ENCODE measurements around the gene ALPI.
"Not testable (repeated sequence)": the region's sequence is repeated elsewhere in the genome, so short reads cannot be mapped to it uniquely, and the experiment has no call there.

The ALPI gene

DNA sequence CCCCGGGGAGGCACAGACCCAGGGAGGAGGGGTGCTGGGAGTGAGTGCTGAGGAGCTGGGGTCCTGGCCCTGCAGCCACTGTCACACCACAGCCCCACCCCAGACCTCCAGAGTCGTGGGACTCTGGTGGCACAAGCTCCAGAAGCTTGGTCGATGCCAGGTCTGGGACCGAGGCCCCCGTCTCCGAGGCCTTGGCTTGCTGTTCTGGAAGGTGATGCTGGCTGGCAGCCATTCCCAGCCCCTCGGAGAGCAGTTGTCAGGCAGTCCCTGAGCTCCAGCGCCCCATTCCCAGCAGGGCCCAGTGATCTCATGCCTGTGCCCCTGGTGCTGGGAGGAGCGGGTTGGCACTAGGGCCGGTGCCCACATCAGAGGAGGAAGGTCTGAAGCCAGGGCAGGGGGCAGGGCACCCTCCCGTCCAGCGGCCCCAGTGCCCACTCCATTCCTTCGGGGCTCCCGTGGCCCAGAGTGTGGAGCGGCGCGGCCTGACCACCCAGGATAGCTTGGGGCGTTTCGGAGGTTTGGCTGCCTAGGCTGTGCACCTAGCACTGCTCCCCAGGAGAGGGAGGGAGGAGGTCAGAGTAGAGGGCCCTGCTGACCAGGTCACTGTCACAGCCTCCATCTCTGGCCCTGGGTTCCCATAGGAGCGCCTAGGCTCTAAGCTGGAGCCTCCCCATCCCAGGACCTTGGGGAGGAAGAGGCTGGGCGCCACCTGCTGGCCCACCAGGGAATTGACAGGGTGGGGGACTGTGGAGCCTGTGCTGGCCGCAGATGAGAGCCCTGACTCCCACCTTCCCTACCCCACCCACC is 16.8 kb upstream of the ALPI start:
- H3K4me1 ChIP-seq (ENCODE audit: insufficient read depth, low read length), result no peaks in the 10 kb centered on the region
- no peaks in the 10 kb centered on the region for H3K36me3 ChIP-seq (ENCODE audit: insufficient read depth, low read length)
- peaks cover 0 to 3% of the 10 kb centered on the region in 2 donors for H3K27me3 ChIP-seq (ENCODE audit: control insufficient read depth in 1 of 2, insufficient read depth in 2 of 2, low read length in 2 of 2)
- H3K9ac ChIP-seq (ENCODE audit: low read length), result no peak overlapping the region
- H3K27ac ChIP-seq (ENCODE audit: low read depth, low read length), result no peak overlapping the region
- H3K4me3 ChIP-seq (ENCODE audit: low read depth in 1 of 2, low read length in 2 of 2), result no peak overlapping the region
- H3K9me3 ChIP-seq (ENCODE audit: low read length), result no peaks in the 10 kb centered on the region

DNA sequence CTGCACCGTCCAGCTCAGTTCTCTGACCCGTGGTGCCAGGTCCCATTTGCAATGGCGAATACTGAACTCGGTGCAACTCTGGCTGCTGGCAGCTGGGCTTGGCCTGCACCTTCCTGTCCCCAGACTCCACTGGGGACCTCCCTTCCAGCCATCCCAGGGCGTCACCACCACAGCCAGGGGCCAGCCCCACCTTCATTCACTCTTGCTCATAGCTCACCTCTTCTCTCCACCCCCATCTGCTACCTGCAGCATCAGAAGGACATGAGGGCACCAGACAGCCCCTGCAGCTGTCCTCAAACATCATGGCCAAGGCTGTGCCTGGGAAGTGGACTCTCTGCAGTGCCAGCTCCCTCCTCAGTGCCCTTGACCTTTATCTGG is 16.2 kb upstream of the ALPI start:
- H3K4me3 ChIP-seq (ENCODE audit: low read depth in 1 of 2, low read length in 2 of 2), result no peak overlapping the region

DNA sequence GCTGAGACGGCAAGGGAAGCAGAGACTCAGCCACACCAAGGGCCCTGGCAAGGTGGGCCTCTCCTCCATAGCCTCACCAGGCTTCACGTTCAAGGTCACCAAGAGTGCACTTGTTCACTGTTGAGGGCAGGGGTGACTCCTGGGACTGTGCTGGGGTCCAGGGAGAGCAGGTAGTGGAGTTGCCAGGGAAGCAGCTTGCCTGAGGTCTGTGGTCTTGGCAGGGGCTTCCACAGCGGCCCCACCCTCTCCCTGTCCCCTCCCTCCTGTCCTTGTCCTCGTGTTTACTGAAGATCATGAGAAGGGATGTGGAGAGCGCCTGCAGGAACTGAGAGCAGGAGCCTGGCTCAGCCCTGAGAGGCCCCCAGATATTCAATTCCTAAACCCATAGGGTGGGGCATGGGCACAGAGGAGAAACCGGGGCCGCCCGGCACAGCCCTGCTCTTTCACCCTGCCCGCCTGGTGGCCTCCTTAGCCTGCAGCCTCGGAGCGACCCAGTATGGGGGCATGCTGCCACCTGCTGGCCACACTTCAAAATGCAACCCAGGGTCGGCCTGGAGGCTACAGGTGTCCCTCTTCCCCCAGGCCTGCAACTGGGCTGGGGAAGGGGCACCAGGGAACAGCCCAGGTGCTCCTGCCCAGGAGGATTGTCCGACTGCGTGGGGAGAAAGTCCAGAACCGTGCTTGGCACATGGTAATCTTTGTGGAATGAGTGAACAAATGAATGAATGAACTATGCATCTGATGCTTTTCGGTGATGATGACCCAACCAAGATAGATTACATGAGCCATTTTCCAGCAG is 15.5 kb upstream of the ALPI start:
- H3K9me3 ChIP-seq (ENCODE audit: low read length); H3K27me3 ChIP-seq (ENCODE audit: control insufficient read depth in 1 of 2, insufficient read depth in 2 of 2, low read length in 2 of 2); H3K4me1 ChIP-seq (ENCODE audit: insufficient read depth, low read length); H3K9ac ChIP-seq (ENCODE audit: low read length); H3K36me3 ChIP-seq (ENCODE audit: insufficient read depth, low read length); H3K27ac ChIP-seq (ENCODE audit: low read depth, low read length); H3K4me3 ChIP-seq (ENCODE audit: low read depth in 1 of 2, low read length in 2 of 2): not testable (repeated sequence)

More for the DNA sequence above, 16.2 kb upstream of the ALPI start:
- no peaks in the 10 kb centered on the region for H3K4me1 ChIP-seq (ENCODE audit: insufficient read depth, low read length)
- H3K36me3 ChIP-seq (ENCODE audit: insufficient read depth, low read length), result no peaks in the 10 kb centered on the region
- H3K9me3 ChIP-seq (ENCODE audit: low read length), result no peaks in the 10 kb centered on the region
- H3K27me3 ChIP-seq (ENCODE audit: control insufficient read depth in 1 of 2, insufficient read depth in 2 of 2, low read length in 2 of 2), result peaks cover 0 to 3% of the 10 kb centered on the region in 2 donors
- no peak overlapping the region for H3K27ac ChIP-seq (ENCODE audit: low read depth, low read length)
- H3K9ac ChIP-seq (ENCODE audit: low read length), result no peak overlapping the region

DNA sequence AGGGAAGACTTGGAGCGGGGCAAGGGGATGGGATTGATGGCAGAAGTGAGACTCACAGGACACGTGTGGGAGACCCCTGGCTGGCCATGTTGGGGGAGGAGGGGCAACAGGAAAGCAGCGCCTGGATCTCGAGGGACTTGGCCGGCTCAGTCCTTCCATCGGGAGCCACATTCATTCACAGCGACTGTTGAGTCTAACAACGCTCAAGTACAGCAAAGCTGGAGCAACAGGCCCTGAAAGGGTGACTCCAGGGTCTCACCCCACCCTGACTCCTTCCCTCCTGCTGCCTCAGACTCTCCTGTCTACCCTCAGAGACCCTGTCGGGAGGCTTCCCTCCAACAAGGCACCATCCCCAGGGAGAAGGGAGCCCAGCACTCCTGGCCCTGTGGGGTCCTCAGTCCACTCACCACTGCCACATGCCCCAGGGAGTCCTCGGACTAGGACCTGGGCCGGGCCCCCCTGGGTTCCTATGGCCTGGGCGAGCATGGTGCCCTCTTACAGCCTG is 14.8 kb upstream of the ALPI start:
- peaks cover 0 to 3% of the 10 kb centered on the region in 2 donors for H3K27me3 ChIP-seq (ENCODE audit: control insufficient read depth in 1 of 2, insufficient read depth in 2 of 2, low read length in 2 of 2)
- H3K9me3 ChIP-seq (ENCODE audit: low read length), result no peaks in the 10 kb centered on the region
- H3K4me1 ChIP-seq (ENCODE audit: insufficient read depth, low read length), result no peaks in the 10 kb centered on the region
- H3K4me3 ChIP-seq (ENCODE audit: low read depth in 1 of 2, low read length in 2 of 2), result no peak overlapping the region
- no peak overlapping the region for H3K9ac ChIP-seq (ENCODE audit: low read length)
- H3K36me3 ChIP-seq (ENCODE audit: insufficient read depth, low read length), result no peaks in the 10 kb centered on the region
- H3K27ac ChIP-seq (ENCODE audit: low read depth, low read length), result no peak overlapping the region

DNA sequence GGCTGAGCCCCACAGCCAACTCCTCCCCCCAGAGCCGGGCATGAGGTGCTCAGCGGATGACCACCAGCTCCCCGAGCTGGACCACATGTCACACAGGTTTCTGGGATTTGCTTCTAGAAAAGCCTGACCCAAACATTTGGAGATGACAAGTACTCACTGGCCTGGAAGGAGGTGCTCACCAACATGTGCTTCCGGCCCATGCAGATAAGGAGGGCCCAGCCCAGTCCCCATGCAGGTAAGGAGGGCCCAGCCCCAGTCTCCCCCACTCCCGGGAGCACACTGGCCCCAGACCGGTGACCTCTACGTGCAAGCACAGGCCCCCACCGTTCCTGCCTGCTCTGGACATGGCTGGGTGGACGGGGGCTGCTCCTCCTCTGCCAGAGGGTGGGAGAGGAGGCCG is 14.0 kb upstream of the ALPI start:
- H3K36me3 ChIP-seq (ENCODE audit: insufficient read depth, low read length); H3K9me3 ChIP-seq (ENCODE audit: low read length); H3K27me3 ChIP-seq (ENCODE audit: control insufficient read depth in 1 of 2, insufficient read depth in 2 of 2, low read length in 2 of 2); H3K4me3 ChIP-seq (ENCODE audit: low read depth in 1 of 2, low read length in 2 of 2); H3K27ac ChIP-seq (ENCODE audit: low read depth, low read length); H3K9ac ChIP-seq (ENCODE audit: low read length); H3K4me1 ChIP-seq (ENCODE audit: insufficient read depth, low read length): not testable (repeated sequence)

DNA sequence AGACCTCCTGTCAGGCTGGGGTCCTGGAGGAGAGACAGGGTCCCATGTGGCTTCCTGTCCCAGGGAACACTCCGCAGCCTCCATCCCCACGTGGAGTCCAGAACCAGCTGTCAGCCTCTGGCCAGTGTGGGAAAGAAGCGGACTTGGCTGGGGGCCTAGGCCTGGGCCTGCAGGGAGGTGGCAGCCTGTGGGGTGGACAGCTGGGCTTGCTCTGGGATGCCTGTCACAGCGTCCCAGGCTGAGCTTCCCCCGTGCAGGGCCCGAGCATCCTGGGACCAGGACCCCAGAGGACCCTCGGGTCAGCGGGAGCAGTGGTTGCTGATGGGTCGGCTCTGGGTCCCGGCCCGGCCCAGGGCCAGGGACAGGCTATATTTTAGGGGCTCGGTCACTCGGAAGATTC is 13.5 kb upstream of the ALPI start:
- not testable (repeated sequence) for H3K9ac ChIP-seq (ENCODE audit: low read length); H3K4me1 ChIP-seq (ENCODE audit: insufficient read depth, low read length); H3K4me3 ChIP-seq (ENCODE audit: low read depth in 1 of 2, low read length in 2 of 2); H3K27me3 ChIP-seq (ENCODE audit: control insufficient read depth in 1 of 2, insufficient read depth in 2 of 2, low read length in 2 of 2); H3K27ac ChIP-seq (ENCODE audit: low read depth, low read length); H3K9me3 ChIP-seq (ENCODE audit: low read length); H3K36me3 ChIP-seq (ENCODE audit: insufficient read depth, low read length)

DNA sequence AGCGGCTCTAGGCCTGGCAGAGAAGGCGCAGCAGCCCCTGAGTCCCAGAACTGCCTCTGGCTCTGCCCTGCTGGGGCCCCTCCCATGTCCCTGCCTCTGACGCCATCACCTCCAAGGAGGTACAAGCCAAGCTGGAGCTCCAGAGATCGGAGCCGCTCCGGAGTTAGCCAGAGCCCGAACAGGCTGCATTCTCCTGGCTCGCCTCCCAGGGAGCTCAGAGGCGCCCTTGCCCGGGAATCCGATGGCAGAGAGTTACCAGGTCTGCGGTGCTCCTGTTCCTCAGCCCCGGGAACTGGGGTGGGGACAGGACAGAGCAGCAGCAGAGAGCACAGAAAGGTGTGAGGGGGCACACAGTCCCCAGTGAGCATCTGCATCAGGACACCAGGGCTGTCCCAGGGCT is 12.9 kb upstream of the ALPI start:
- not testable (repeated sequence) for H3K9me3 ChIP-seq (ENCODE audit: low read length); H3K27me3 ChIP-seq (ENCODE audit: control insufficient read depth in 1 of 2, insufficient read depth in 2 of 2, low read length in 2 of 2); H3K27ac ChIP-seq (ENCODE audit: low read depth, low read length); H3K4me1 ChIP-seq (ENCODE audit: insufficient read depth, low read length); H3K9ac ChIP-seq (ENCODE audit: low read length); H3K4me3 ChIP-seq (ENCODE audit: low read depth in 1 of 2, low read length in 2 of 2); H3K36me3 ChIP-seq (ENCODE audit: insufficient read depth, low read length)

DNA sequence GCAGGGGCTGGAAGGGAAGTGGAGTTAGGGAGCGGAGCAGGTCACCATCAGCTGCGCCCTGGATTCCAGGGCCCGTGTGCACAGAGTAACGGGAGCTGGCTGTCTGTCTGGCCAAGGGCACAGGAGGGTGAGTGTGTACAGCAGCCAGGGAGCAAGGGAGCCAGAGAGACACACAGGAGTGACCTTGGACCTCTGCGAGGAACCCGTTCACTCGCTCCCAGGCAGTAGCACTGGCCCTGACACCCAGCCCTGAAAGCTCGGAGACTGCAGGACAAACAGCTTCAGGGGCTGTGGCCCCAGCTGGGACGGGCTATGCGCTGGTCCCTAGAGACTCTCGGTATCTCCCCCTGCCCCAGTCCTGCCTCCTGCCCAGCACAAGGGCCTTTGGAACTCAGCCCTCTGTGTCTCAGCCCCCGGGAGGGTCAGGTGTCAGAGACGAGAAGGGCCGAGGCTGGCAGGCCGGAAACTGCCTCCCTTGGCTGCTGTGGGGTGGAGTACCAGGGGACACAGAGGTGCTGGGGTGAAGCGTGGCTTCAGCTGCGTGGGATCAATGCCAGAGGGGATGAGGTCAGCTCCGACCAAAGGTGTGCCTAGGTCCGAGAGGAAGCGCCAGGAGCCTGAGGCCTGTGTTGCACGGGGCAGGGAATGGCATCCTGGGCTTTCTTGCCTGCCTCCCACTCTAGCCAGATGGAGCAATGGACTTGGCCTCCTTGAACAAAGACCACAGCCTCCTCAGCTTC is 12.1 kb upstream of the ALPI start:
- not testable (repeated sequence) for H3K27ac ChIP-seq (ENCODE audit: low read depth, low read length); H3K9me3 ChIP-seq (ENCODE audit: low read length); H3K36me3 ChIP-seq (ENCODE audit: insufficient read depth, low read length); H3K27me3 ChIP-seq (ENCODE audit: control insufficient read depth in 1 of 2, insufficient read depth in 2 of 2, low read length in 2 of 2); H3K9ac ChIP-seq (ENCODE audit: low read length); H3K4me1 ChIP-seq (ENCODE audit: insufficient read depth, low read length); H3K4me3 ChIP-seq (ENCODE audit: low read depth in 1 of 2, low read length in 2 of 2)

DNA sequence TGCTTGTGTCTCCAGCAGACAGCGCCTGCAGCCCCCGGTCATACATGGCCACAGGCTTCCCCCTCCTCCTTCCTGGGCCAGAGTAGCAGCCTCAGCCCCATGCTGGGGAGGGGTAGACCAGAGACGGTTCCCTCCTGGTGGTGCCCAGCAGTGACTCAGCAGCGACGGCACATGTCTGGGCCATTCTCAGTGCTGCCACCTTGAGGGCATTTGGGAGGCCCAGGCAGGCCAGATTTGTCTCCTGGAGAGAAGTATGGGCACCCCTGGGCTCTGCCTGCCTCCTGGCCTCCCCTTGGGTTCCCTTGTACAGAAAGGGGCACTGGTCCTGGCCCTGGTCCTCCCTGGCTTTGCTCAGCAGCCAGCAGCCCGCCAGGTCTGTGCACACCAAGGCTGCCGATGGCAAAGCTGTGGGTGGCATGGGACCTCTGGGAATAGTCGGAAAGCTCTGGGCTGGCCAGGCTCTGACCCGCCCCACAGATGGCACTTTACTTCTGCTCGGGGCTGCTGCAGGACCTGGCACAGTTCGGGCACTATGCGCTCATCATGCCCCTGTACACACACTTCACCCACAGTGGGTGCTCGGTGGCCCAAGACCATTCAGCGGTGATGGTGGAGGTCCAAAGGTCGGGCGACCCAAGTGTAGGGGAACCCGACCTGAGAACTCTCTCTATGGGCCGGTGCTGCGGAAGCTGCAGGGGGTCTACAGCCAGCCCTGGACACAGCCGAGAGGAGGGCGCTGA is 11.4 kb upstream of the ALPI start:
- Histone ChIP-seq H3K4me1 (ENCODE audit: insufficient read depth, low read length) (no peaks in the 10 kb centered on the region), H3K36me3 (ENCODE audit: insufficient read depth, low read length) (no peaks in the 10 kb centered on the region), H3K9me3 (ENCODE audit: low read length) (no peaks in the 10 kb centered on the region), H3K27ac (ENCODE audit: low read depth, low read length) (no peak overlapping the region), H3K27me3 (ENCODE audit: control insufficient read depth in 1 of 2, insufficient read depth in 2 of 2, low read length in 2 of 2) (no peaks in the 10 kb centered on the region), H3K4me3 (ENCODE audit: low read depth in 1 of 2, low read length in 2 of 2) (no peak overlapping the region), H3K9ac (ENCODE audit: low read length) (no peak overlapping the region)

DNA sequence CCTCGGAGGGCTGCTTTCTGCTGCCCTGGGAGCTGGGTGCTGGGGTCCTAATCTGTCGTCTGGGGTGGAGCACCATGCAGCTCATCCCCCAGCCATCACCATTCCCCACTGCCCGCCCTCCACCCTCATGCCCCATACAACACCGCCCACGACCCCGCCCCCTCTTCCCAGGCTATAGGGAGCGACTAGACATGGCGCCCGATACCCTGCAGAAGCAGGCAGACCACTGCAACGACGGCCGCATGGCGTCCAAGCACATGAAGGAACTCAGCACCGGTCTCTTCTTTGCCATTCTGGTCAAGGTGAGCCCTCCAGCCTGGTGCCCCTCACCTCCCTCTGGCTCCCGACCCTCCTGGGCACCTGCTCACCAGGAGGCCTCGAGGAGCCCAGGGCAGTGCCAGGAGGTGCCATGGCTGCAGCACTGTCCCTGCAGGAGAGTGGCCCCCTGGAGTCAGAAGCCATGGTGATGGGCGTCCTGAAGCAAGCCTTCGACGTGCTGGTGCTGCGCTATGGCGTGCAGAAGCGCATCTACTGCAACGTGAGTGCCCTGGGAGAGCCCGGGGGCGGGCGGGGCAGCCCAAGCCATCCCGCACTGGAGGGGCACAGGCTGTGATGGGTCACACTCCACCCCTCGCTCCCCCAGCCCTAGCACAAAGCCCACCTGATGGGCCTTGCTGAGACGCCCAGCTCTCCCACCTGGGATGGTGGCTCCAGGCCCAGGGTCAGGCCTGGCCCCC is 10.6 kb upstream of the ALPI start:
- not testable (repeated sequence) for H3K9ac ChIP-seq (ENCODE audit: low read length); H3K4me3 ChIP-seq (ENCODE audit: low read depth in 1 of 2, low read length in 2 of 2); H3K27ac ChIP-seq (ENCODE audit: low read depth, low read length); H3K27me3 ChIP-seq (ENCODE audit: control insufficient read depth in 1 of 2, insufficient read depth in 2 of 2, low read length in 2 of 2); H3K9me3 ChIP-seq (ENCODE audit: low read length); H3K4me1 ChIP-seq (ENCODE audit: insufficient read depth, low read length); H3K36me3 ChIP-seq (ENCODE audit: insufficient read depth, low read length)

Measured in muscle layer of colon (tissue), 2 donors.